Right atrium auricular region (tissue), 2 donors: ENCODE measurements around the gene ZNF148. TPM values are rescaled to one million over a fixed set of nuclear protein-coding genes. Genes with fewer than 3 reads are reported as not detected.

Experiments
- DNase-seq: peaks from one replicate; pipeline ENCODE4 v3.0.0-alpha.2; 2019; ENCODE audit warnings: low spot score
- H3K27ac ChIP-seq, 2 donors: fragments of 200-600 bp; sonication (generic); 1 replicate in 1 of 2; 2 replicates in 1 of 2; pipeline ENCODE4 v1.5.1; 2016 to 2019
- H3K27me3 ChIP-seq, 2 donors: fragments of 200-600 bp; sonication (generic); one replicate each; pipeline versions ENCODE4 v1.5.1 to v1.6.0; 2017 to 2019
- H3K36me3 ChIP-seq: fragments of 200-600 bp; sonication (generic); one replicate; pipeline ENCODE4 v1.5.1; 2016
- H3K4me1 ChIP-seq, 2 donors: fragments of 200-600 bp; sonication (generic); one replicate each; pipeline versions ENCODE4 v1.5.1 to v1.6.0; 2017 to 2019
- H3K4me3 ChIP-seq, 2 donors: fragments of 200-600 bp; sonication (generic); 1 replicate in 1 of 2; 2 replicates in 1 of 2; pipeline ENCODE4 v1.5.1; 2017 to 2019; ENCODE audit warnings: mild to moderate bottlenecking in 1 of 2, moderate library complexity in 1 of 2
- H3K9me3 ChIP-seq, 2 donors: fragments of 200-600 bp; sonication (generic); one replicate each; pipeline ENCODE4 v1.5.1; 2019
- CTCF ChIP-seq, 2 donors: fragments of 200-600 bp; sonication (generic); IDR thresholded peaks; one replicate each; pipeline ENCODE4 v1.5.1; 2019; ENCODE audit warnings: antibody characterized with exemption in 2 of 2
- total RNA-seq, 2 donors: library from RNA; depleted of rRNA; stranded (reverse); fragments of >200 nt; gene quantifications; one replicate each; pipeline ENCODE4 v1.1.0, GENCODE V29; 2016

Gene ZNF148
- total RNA-seq, 2 donors from 2014 or later = 21.3 to 24.3 TPM

GRCh38 chr3:125232401-125232800, 142.7 kb downstream of the ZNF148 start:
- Histone ChIP-seq H3K27me3 (no peaks in the 10 kb centered on the region), H3K27ac (no peak overlapping the region), H3K9me3 (no peaks in the 10 kb centered on the region), H3K4me1 (no peaks in the 10 kb centered on the region), H3K4me3 (no peak overlapping the region), H3K36me3 (peaks cover 18% of the 10 kb centered on the region)
- TF ChIP-seq CTCF (IDR thresholded peaks at IDR 0.05) = no peak
- DNase-seq = no peak

- Histone ChIP-seq H3K4me3 (no peak overlapping the region), H3K4me1 (no peaks in the 10 kb centered on the region), H3K9me3 (no peaks in the 10 kb centered on the region), H3K27ac (no peak overlapping the region), H3K27me3 (no peaks in the 10 kb centered on the region), H3K36me3 (peaks cover 18% of the 10 kb centered on the region)
- no peak for DNase-seq
- no peak for TF ChIP-seq CTCF (IDR thresholded peaks at IDR 0.05)
Measured at GRCh38 chr3:125231895-125232294, 143.2 kb downstream of the ZNF148 start.

GRCh38 chr3:125229707-125230106, 145.4 kb downstream of the ZNF148 start:
- DNase-seq = no peak
- Histone ChIP-seq H3K4me1 (no peaks in the 10 kb centered on the region), H3K27me3 (no peaks in the 10 kb centered on the region), H3K27ac (no peak overlapping the region), H3K36me3 (peaks cover 18% of the 10 kb centered on the region), H3K9me3 (no peaks in the 10 kb centered on the region), H3K4me3 (no peak overlapping the region)
- no peak for TF ChIP-seq CTCF (IDR thresholded peaks at IDR 0.05)

GRCh38 chr3:125229168-125229567, 146.0 kb downstream of the ZNF148 start:
- Histone ChIP-seq H3K4me1 (no peaks in the 10 kb centered on the region), H3K36me3 (peaks cover 18% of the 10 kb centered on the region), H3K9me3 (no peaks in the 10 kb centered on the region), H3K4me3 (no peak overlapping the region), H3K27me3 (no peaks in the 10 kb centered on the region), H3K27ac (no peak overlapping the region)
- DNase-seq = no peak
- TF ChIP-seq CTCF (IDR thresholded peaks at IDR 0.05) = no peak

GRCh38 chr3:125221831-125222230, 153.3 kb downstream of the ZNF148 start:
- H3K36me3 ChIP-seq = no peaks in the 10 kb centered on the region
- H3K27me3 ChIP-seq = no peaks in the 10 kb centered on the region
- no peak for TF ChIP-seq CTCF (IDR thresholded peaks at IDR 0.05)
- H3K4me1 ChIP-seq = no peaks in the 10 kb centered on the region
- DNase-seq = no peak
- H3K9me3 ChIP-seq = no peaks in the 10 kb centered on the region
- H3K27ac ChIP-seq = no peak overlapping the region
- no peak overlapping the region for H3K4me3 ChIP-seq

GRCh38 chr3:125220727-125221429, 154.2 kb downstream of the ZNF148 start:
- DNase-seq = no peak
- no peaks in the 10 kb centered on the region for H3K4me1 ChIP-seq
- H3K27ac ChIP-seq = no peak overlapping the region
- H3K9me3 ChIP-seq = no peaks in the 10 kb centered on the region
- no peaks in the 10 kb centered on the region for H3K36me3 ChIP-seq
- no peak overlapping the region for H3K4me3 ChIP-seq
- no peaks in the 10 kb centered on the region for H3K27me3 ChIP-seq
- no peak for TF ChIP-seq CTCF (IDR thresholded peaks at IDR 0.05)
